Measurements from ENCODE around the gene RASA3.

GRCh38 chr13:114062754-114063153 is 69.7 kb downstream of the RASA3 start:
- TF ChIP-seq, protein P1, sequence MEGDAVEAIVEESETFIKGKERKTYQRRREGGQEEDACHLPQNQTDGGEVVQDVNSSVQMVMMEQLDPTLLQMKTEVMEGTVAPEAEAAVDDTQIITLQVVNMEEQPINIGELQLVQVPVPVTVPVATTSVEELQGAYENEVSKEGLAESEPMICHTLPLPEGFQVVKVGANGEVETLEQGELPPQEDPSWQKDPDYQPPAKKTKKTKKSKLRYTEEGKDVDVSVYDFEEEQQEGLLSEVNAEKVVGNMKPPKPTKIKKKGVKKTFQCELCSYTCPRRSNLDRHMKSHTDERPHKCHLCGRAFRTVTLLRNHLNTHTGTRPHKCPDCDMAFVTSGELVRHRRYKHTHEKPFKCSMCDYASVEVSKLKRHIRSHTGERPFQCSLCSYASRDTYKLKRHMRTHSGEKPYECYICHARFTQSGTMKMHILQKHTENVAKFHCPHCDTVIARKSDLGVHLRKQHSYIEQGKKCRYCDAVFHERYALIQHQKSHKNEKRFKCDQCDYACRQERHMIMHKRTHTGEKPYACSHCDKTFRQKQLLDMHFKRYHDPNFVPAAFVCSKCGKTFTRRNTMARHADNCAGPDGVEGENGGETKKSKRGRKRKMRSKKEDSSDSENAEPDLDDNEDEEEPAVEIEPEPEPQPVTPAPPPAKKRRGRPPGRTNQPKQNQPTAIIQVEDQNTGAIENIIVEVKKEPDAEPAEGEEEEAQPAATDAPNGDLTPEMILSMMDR (IDR thresholded peaks at IDR 0.05; ENCODE audit: low read length) = no peak
- TF ChIP-seq EZH2 (optimal IDR thresholded peaks at IDR 0.05; ENCODE audit: low read depth, low read length) (no peak), EZH2phosphoT487 (IDR thresholded peaks at IDR 0.05; ENCODE audit: low read length) (no peak)

All from MM.1S (cell line).